GM18505 (cell line): Measurements from ENCODE around the gene PPRC1.
A peak's percentile ranks its signal among the peaks of the same experiment; 100 is the strongest.

Source experiments
- ATAC-seq: cut with Tn5 transposase; IDR thresholded peaks from one replicate; pipeline ENCODE4 v1.9.1; 2021; ENCODE audit not compliant: unreplicated experiment
- POLR2A ChIP-seq: IDR thresholded peaks from 4 replicates; pipeline ENCODE4 v1.6.1; 2011; ENCODE audit warnings: borderline replicate concordance; ENCODE audit not compliant: insufficient read depth, insufficient read length; ENCODE audit errors: extremely low read depth

Gene PPRC1

GRCh38 chr10:102121739-102122372 lies 11.0 kb upstream of the PPRC1 start:
- ATAC-seq, result no peak

GRCh38 chr10:102122450-102122849 lies 10.4 kb upstream of the PPRC1 start:
- ATAC-seq, result no peak
- no peak for TF ChIP-seq POLR2A

More at GRCh38 chr10:102121739-102122372, 11.0 kb upstream of the PPRC1 start:
- TF ChIP-seq POLR2A, result no peak

DNA sequence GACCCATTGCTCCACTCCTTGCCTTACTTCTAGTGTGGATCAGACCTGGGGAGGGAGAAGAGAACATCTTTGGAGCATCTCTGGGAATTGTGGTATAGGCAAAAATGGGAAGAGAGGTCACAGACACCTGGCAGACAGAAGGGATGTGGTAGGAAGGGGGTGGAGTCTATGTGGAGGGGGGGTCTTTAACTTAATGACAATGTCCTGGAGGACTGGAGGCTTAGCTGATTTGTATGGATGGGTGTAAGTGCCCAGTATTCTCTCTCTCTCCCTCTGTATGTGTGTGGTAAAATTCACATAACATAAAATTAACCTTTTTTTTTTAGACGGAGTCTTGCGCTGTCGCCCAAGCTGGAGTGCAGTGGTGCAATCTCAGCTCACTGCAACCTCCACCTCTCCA lies 9.6 kb upstream of the PPRC1 start:
- no peak for TF ChIP-seq POLR2A
- no peak for ATAC-seq

DNA sequence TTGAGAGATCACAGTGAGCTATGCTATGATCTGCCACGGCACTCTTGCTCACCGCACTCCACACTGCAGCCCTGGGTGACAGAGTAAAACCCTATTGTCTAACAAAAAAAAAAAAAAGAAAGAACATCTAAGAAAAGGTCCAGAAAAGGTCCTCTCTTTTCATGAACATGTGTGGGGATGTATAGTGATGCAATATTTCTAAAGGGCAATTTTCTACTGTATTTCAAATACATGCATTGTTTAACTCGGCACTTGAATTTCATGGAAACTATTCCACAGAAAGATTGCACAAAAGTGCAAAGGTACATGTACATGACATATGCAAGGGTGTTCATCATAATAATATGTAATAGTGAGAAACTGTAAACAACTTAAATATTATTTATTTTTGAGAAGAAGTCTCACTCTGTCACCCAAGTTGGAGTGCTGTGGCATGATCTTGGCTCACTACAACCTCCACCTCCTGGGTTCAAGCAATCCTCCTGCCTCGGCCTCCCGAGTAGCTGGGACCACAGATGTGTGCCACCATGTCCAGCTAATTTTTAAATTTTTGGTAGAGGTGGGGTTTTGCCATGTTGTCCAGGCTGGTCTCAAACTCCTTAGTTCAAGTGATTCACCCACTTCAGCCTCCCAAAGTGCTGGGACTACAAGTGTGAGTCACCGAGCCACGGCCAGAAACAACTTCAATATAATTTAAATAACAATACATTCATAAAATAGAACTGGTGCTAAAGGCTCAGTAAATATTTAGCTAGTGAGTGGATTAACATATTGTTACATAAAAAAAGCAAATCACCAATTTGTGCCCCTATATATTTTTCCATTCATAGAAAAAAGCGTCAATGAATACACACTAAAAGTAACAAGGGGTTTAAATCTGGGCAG lies 1.3 kb upstream of the PPRC1 start:
- no peak for ATAC-seq

GRCh38 chr10:102132193-102132562 lies 662 bp upstream of the PPRC1 start:
- TF ChIP-seq POLR2A, result no peak
- no peak for ATAC-seq

More for the DNA sequence above, 1.3 kb upstream of the PPRC1 start:
- no peak for TF ChIP-seq POLR2A

GRCh38 chr10:102133373-102134195 lies 744 bp downstream of the PPRC1 start:
- peak; percentile 18 for TF ChIP-seq POLR2A
- ATAC-seq, result no peak

GRCh38 chr10:102134416-102134815 lies 1.6 kb downstream of the PPRC1 start:
- no peak for TF ChIP-seq POLR2A
- no peak for ATAC-seq

- no peak for TF ChIP-seq POLR2A
- no peak for ATAC-seq
These were observed 3.2 kb downstream of the PPRC1 start for GRCh38 chr10:102135956-102136526.

- ATAC-seq, result no peak
- no peak for TF ChIP-seq POLR2A
These were observed 6.7 kb downstream of the PPRC1 start for GRCh38 chr10:102139281-102140110.

DNA sequence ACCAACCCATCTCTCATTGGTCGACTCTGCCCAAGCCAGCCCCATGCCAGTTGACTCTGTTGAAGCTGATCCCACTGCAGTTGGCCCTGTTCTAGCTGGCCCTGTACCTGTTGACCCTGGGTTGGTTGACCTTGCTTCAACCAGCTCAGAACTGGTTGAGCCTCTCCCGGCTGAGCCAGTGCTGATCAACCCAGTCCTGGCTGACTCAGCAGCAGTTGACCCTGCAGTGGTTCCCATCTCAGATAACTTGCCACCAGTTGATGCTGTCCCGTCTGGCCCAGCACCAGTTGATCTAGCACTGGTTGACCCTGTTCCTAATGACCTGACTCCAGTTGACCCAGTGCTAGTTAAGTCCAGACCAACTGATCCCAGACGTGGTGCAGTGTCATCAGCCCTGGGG lies 7.4 kb downstream of the PPRC1 start:
- no peak for TF ChIP-seq POLR2A
- no peak for ATAC-seq

DNA sequence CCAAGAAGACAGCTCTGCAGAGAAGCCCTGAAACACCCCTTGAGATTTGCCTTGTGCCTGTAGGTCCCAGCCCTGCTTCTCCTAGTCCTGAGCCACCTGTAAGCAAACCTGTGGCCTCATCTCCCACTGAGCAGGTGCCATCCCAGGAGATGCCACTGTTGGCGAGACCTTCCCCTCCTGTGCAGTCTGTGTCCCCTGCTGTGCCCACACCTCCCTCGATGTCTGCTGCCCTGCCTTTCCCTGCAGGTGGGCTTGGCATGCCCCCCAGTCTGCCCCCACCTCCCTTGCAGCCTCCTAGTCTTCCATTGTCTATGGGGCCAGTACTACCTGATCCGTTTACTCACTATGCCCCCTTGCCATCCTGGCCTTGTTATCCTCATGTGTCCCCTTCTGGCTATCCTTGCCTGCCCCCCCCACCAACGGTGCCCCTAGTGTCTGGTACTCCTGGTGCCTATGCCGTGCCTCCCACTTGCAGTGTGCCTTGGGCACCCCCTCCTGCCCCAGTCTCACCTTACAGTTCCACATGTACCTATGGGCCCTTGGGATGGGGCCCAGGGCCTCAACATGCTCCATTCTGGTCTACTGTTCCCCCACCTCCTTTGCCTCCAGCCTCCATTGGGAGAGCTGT lies 8.2 kb downstream of the PPRC1 start:
- no peak for ATAC-seq
- TF ChIP-seq POLR2A, result no peak

- ATAC-seq, result no peak
- TF ChIP-seq POLR2A, result no peak
These were observed 8.8 kb downstream of the PPRC1 start for GRCh38 chr10:102141583-102142107.

- no peak for ATAC-seq
- TF ChIP-seq POLR2A, result no peak
These were observed 14.2 kb downstream of the PPRC1 start for GRCh38 chr10:102146971-102147428.
